Endothelial cell of umbilical vein (primary cell): ENCODE results near the gene TM4SF18. TPM values are rescaled to one million over a fixed set of nuclear protein-coding genes. Genes with fewer than 3 reads are reported as not detected.

ENCODE experiments used
- BruUV-seq: library from RNA; stranded (reverse); fragments of 400-500 nt; replicated peaks from 2 replicates; lab custom pipeline; 2021; lab: Mats Ljungman, UMichigan
- CTCF ChIA-PET: fragments of 300-600, 350-600 bp; sonication (Branson Sonifier 250); formaldehyde crosslinking; loops from one replicate; lab custom pipeline; 2021; ENCODE audit warnings: antibody characterized with exemption, inconsistent platforms; lab: Charles Lee
- POLR2A ChIA-PET: fragments of 300-600, 350-600 bp; sonication (Branson Sonifier 250); formaldehyde crosslinking; loops from one replicate; lab custom pipeline; 2021; ENCODE audit warnings: antibody characterized with exemption, inconsistent platforms; lab: Charles Lee
- DNase-seq: peaks from one replicate; pipeline ENCODE4 v3.0.0-alpha.2; 2011; ENCODE audit warnings: low read depth, low spot score
- FAIRE-seq: peaks from 2 replicates; lab custom pipeline; 2011; peaks lifted over from hg19 to GRCh38; lab: Jason Lieb, UNC
- H2AFZ ChIP-seq: 2 replicates; pipeline ENCODE4 v1.6.0; 2012; ENCODE audit warnings: low read depth, low read length, control low read depth, inconsistent platforms
- H3K27ac ChIP-seq: 2 replicates; pipeline ENCODE4 v1.5.1; 2011; ENCODE audit warnings: low read depth, mild to moderate bottlenecking, control low read depth, low read length, moderate library complexity; ENCODE audit not compliant: insufficient read depth
- H3K27me3 ChIP-seq, 2 experiments: 2 replicates each; pipeline versions ENCODE4 v1.6.0 to v1.6.1; 2011; ENCODE audit warnings: low read length in 2 of 2, mixed read lengths in 1 of 2; ENCODE audit not compliant: control insufficient read depth in 2 of 2, insufficient read depth in 2 of 2
- H3K36me3 ChIP-seq, 2 experiments: 2 replicates in 1 of 2; 3 replicates in 1 of 2; pipeline ENCODE4 v1.5.1; 2011; ENCODE audit warnings: low read length in 2 of 2, mild to moderate bottlenecking in 1 of 2, moderate library complexity in 1 of 2; ENCODE audit not compliant: control insufficient read depth in 2 of 2, insufficient read depth in 2 of 2; ENCODE audit errors: extremely low read depth in 1 of 2
- H3K4me1 ChIP-seq: 3 replicates; pipeline ENCODE4 v1.5.1; 2011; ENCODE audit warnings: mild to moderate bottlenecking, low read length; ENCODE audit not compliant: control insufficient read depth, insufficient read depth; ENCODE audit errors: extremely low read depth
- H3K4me2 ChIP-seq: 2 replicates; pipeline ENCODE4 v1.6.1; 2011; ENCODE audit warnings: low read length, control low read depth, mixed read lengths; ENCODE audit not compliant: insufficient read depth
- H3K4me3 ChIP-seq, 3 experiments: fragments of 200-600 bp in 1 of 3; sonication (generic), shearing (Covaris generic) in 1 of 3; replicated peaks in 1 of 3; 2 replicates each; pipeline ENCODE4 v1.5.1; 2011 to 2016; ENCODE audit warnings: control low read depth in 3 of 3, low read length in 3 of 3, mild to moderate bottlenecking in 2 of 3, inconsistent platforms in 1 of 3, low read depth in 1 of 3, moderate library complexity in 1 of 3; ENCODE audit not compliant: insufficient read depth in 1 of 3
- H3K79me2 ChIP-seq: 2 replicates; pipeline ENCODE4 v1.6.0; 2012; ENCODE audit warnings: low read length, inconsistent platforms; ENCODE audit not compliant: control insufficient read depth, insufficient read depth
- H3K9ac ChIP-seq: replicated peaks from 2 replicates; pipeline ENCODE3; 2011; ENCODE audit warnings: low read length, control low read depth; ENCODE audit not compliant: insufficient read depth; ENCODE audit errors: extremely low read depth
- H3K9me1 ChIP-seq: replicated peaks from 3 replicates; pipeline ENCODE4 v1.6.0; 2011; ENCODE audit warnings: mild to moderate bottlenecking, low read length; ENCODE audit not compliant: control insufficient read depth, insufficient read depth; ENCODE audit errors: extremely low read depth
- H3K9me3 ChIP-seq: replicated peaks from 2 replicates; pipeline ENCODE4 v1.5.1; 2012; ENCODE audit warnings: low read length, inconsistent platforms; ENCODE audit not compliant: control insufficient read depth, insufficient read depth
- H4K20me1 ChIP-seq: replicated peaks from 2 replicates; pipeline ENCODE3; 2011; ENCODE audit warnings: mild to moderate bottlenecking, low read length; ENCODE audit not compliant: control insufficient read depth, insufficient read depth; ENCODE audit errors: extremely low read depth
- EZH2 ChIP-seq: IDR thresholded peaks from 2 replicates; pipeline ENCODE4 v1.6.1; 2012; ENCODE audit warnings: borderline replicate concordance, low read depth, mild to moderate bottlenecking, moderate library complexity, low read length, inconsistent platforms; ENCODE audit not compliant: severe bottlenecking
- FOS ChIP-seq: IDR thresholded peaks from 2 replicates; pipeline ENCODE4 v1.6.1; 2011; ENCODE audit warnings: mild to moderate bottlenecking, low read length, moderate library complexity, borderline replicate concordance; ENCODE audit not compliant: insufficient read depth
- GATA2 ChIP-seq: IDR thresholded peaks from 2 replicates; pipeline ENCODE4 v1.7.0; 2011; ENCODE audit warnings: low read depth, mild to moderate bottlenecking, moderate library complexity, mixed read lengths, low read length; ENCODE audit not compliant: insufficient read length, insufficient read depth
- JUN ChIP-seq: IDR thresholded peaks from 2 replicates; pipeline ENCODE4 v1.6.1; 2011; ENCODE audit warnings: borderline replicate concordance, low read depth; ENCODE audit not compliant: insufficient read length, insufficient read depth
- MYC ChIP-seq: IDR thresholded peaks from one replicate; pipeline ENCODE4 v1.6.1; 2011; ENCODE audit warnings: mild to moderate bottlenecking, low read depth, low read length
- POLR2A ChIP-seq: IDR thresholded peaks from 2 replicates; pipeline ENCODE4 v1.6.1; 2012; ENCODE audit warnings: low read depth, mild to moderate bottlenecking, control low read depth, low read length
- POLR2AphosphoS5 ChIP-seq: IDR thresholded peaks from 2 replicates; pipeline ENCODE4 v1.6.1; 2012; ENCODE audit warnings: low read depth, mild to moderate bottlenecking, control low read depth, low read length, moderate library complexity; ENCODE audit not compliant: insufficient read depth
- dilution Hi-C: fragments of 300-500 bp; cut with MboI; formaldehyde crosslinking; loops from one replicate; pipeline ENCODE4 v1.15.0; 2019; ENCODE audit warnings: low sequenced_read_pairs; ENCODE audit not compliant: extremely low pct_ligation_motif_present
- intact Hi-C: fragments of 100-400 bp; cut with micrococcal nuclease; formaldehyde crosslinking; loops from one replicate; pipeline ENCODE4 v1.10.0; 2022
- polyA plus RNA-seq, 4 experiments: library from polyadenylated mRNA; depleted of rRNA in 3 of 4; stranded (reverse) in 3 of 4; unstranded in 1 of 4; fragments of >200 nt; gene quantifications; 2 replicates each; pipeline versions ENCODE4 v1.2.1 to v1.2.3, GENCODE V29; 2011 to 2012; ENCODE audit warnings: missing spikeins in 1 of 4
- total RNA-seq: library from RNA; stranded (reverse); gene quantifications from 2 replicates; pipeline ENCODE4 v1.2.3, GENCODE V29; 2021
- TF ChIP-seq, protein P1 (sequence below): IDR thresholded peaks from 2 replicates; pipeline ENCODE4 v1.6.1; 2011; ENCODE audit not compliant: insufficient read depth, insufficient read length
- TF ChIP-seq, protein P2 (sequence below), 2 donors: IDR thresholded peaks; 1 replicate in 1 of 2; 2 replicates in 1 of 2; pipeline ENCODE4 v1.5.1; 2011; ENCODE audit warnings: low read length in 2 of 2, mild to moderate bottlenecking in 2 of 2, moderate library complexity in 2 of 2, control low read depth in 1 of 2, inconsistent platforms in 1 of 2, low read depth in 1 of 2; ENCODE audit not compliant: insufficient read depth in 1 of 2; ENCODE audit errors: extremely low read depth in 1 of 2

TM4SF18 gene
- total and polyA plus RNA-seq, 2 donors (not counting 3 experiments of a cell fraction or from before 2014, with no cell fraction given): 158 to 163 TPM

DNA sequence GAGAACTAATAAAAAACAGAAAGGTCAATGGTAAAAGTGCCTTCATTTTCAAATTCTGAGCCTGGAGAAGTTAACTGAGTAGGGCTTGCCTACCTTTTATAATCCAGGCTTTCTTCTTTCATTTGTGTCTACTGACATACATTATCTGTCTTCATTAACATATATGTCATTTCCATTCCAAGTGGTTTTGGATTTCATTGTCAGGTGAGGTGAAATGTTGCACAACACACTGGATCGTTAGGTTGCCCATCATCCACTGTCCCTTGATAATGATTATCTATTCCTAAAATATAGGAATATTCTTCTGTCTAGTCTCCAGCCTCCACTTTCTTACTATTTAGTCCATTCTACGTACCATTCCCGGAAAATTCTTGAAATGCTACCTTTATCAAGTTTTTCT is 56.8 kb downstream of the TM4SF18 start:
- H3K79me2 ChIP-seq: no peaks in the 10 kb centered on the region
- H3K27ac ChIP-seq: no peak overlapping the region
- no peaks in the 10 kb centered on the region for H3K9me3 ChIP-seq
- H2AFZ ChIP-seq: no peak overlapping the region
- intact Hi-C loops: loop anchor here (1.0 kb wide), 4 partner anchors 58 to 118 kb away; no protein-coding TSS in a partner anchor
- TF ChIP-seq JUN: no peak
- no peak for TF ChIP-seq POLR2AphosphoS5
- TF ChIP-seq MYC: no peak
- TF ChIP-seq FOS: no peak
- no peak for TF ChIP-seq EZH2
- TF ChIP-seq, protein P1, sequence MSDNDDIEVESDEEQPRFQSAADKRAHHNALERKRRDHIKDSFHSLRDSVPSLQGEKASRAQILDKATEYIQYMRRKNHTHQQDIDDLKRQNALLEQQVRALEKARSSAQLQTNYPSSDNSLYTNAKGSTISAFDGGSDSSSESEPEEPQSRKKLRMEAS: no peak
- TF ChIP-seq POLR2A: no peak
- TF ChIP-seq GATA2: no peak
- TF ChIP-seq, protein P2, sequence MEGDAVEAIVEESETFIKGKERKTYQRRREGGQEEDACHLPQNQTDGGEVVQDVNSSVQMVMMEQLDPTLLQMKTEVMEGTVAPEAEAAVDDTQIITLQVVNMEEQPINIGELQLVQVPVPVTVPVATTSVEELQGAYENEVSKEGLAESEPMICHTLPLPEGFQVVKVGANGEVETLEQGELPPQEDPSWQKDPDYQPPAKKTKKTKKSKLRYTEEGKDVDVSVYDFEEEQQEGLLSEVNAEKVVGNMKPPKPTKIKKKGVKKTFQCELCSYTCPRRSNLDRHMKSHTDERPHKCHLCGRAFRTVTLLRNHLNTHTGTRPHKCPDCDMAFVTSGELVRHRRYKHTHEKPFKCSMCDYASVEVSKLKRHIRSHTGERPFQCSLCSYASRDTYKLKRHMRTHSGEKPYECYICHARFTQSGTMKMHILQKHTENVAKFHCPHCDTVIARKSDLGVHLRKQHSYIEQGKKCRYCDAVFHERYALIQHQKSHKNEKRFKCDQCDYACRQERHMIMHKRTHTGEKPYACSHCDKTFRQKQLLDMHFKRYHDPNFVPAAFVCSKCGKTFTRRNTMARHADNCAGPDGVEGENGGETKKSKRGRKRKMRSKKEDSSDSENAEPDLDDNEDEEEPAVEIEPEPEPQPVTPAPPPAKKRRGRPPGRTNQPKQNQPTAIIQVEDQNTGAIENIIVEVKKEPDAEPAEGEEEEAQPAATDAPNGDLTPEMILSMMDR (IDR thresholded peaks at IDR 0.05; ENCODE audit: extremely low read depth in 1 of 2, insufficient read depth in 1 of 2, low read depth in 1 of 2, low read length in 2 of 2): no peak
- dilution Hi-C loops: no loop called here
- H3K4me2 ChIP-seq: no peak overlapping the region
- POLR2A ChIA-PET: no interaction called here
- H3K27me3 ChIP-seq: no peaks in the 10 kb centered on the region
- DNase-seq (no peak), FAIRE-seq (no peak)
- H3K9ac ChIP-seq: no peak overlapping the region
- H3K4me3 ChIP-seq: no peak overlapping the region
- no TSS peak for BruUV-seq
- peaks cover 3% of the 10 kb centered on the region for H3K4me1 ChIP-seq
- CTCF ChIA-PET: interaction anchor here (3.6 to 6.4 kb wide), 2 partner anchors 57 to 156 kb away, joined by 13 to 105 read pairs; partner anchors contain the start of gene TM4SF18
- H4K20me1 ChIP-seq: no peaks in the 10 kb centered on the region
- no peaks in the 10 kb centered on the region for H3K36me3 ChIP-seq
- no peaks in the 10 kb centered on the region for H3K9me1 ChIP-seq
